PC-3 (cell line): ENCODE results near the gene NLRP13. TPM values are rescaled to one million over a fixed set of nuclear protein-coding genes. Genes with fewer than 3 reads are reported as not detected.

Source experiments
- ATAC-seq: fragments of 200-7000 bp; cut with Tn5 transposase; 2 replicates; pipeline ENCODE4 v1.9.1; 2020; ENCODE audit warnings: mild to moderate bottlenecking, moderate library complexity
- Bru-seq: library from RNA; stranded (reverse); fragments of 400-500 nt; gene quantifications from one replicate; lab custom pipeline; 2021; lab: Mats Ljungman, UMichigan
- BruChase-seq, 2 experiments: library from RNA; stranded (reverse); fragments of 400-500 nt; gene quantifications; one replicate each; lab custom pipeline; 2021; lab: Mats Ljungman, UMichigan
- BruUV-seq: library from RNA; stranded (reverse); fragments of 400-500 nt; replicated peaks from 2 replicates; lab custom pipeline; 2021; lab: Mats Ljungman, UMichigan
- CTCF ChIA-PET: fragments of 300-600 bp; sonication (Branson Sonifier 250); formaldehyde crosslinking; loops from one replicate; lab custom pipeline; 2022; ENCODE audit warnings: antibody characterized with exemption; lab: Charles Lee
- POLR2A ChIA-PET: fragments of 300-600 bp; sonication (Branson Sonifier 250); formaldehyde crosslinking; loops from one replicate; lab custom pipeline; 2022; ENCODE audit warnings: antibody characterized with exemption; ENCODE audit not compliant: unreplicated experiment; lab: Charles Lee
- DNase-seq: peaks from one replicate; pipeline ENCODE4 v3.0.0-alpha.2; 2015
- H2AFZ ChIP-seq: fragments of 300-600 bp; sonication (generic); 2 replicates; pipeline ENCODE4 v1.6.0; 2016; ENCODE audit warnings: antibody characterized with exemption, low read length
- H3F3A ChIP-seq: fragments of 300-600 bp; sonication (generic); one replicate; pipeline ENCODE4 v1.6.0; 2017; ENCODE audit warnings: antibody characterized with exemption, low read length, control low read depth, mild to moderate bottlenecking; ENCODE audit not compliant: unreplicated experiment
- H3K27ac ChIP-seq: fragments of 300-600 bp; sonication (generic); 2 replicates; pipeline ENCODE4 v1.5.1; 2016; ENCODE audit warnings: mild to moderate bottlenecking, low read length
- H3K27me3 ChIP-seq: fragments of 300-600 bp; sonication (generic); 2 replicates; pipeline ENCODE4 v1.6.1; 2016; ENCODE audit warnings: low read length, mixed read lengths
- H3K36me3 ChIP-seq: fragments of 300-600 bp; sonication (generic); 2 replicates; pipeline ENCODE4 v1.6.1; 2016; ENCODE audit warnings: low read depth, mixed run types, low read length, mixed read lengths
- H3K4me1 ChIP-seq: fragments of 300-600 bp; sonication (generic); 2 replicates; pipeline ENCODE4 v1.5.1; 2016; ENCODE audit warnings: low read length; ENCODE audit not compliant: insufficient read depth
- H3K4me2 ChIP-seq: fragments of 300-600 bp; sonication (generic); 2 replicates; pipeline ENCODE4 v1.6.0; 2016; ENCODE audit warnings: low read length
- H3K4me3 ChIP-seq: fragments of 300-600 bp; sonication (generic); 2 replicates; pipeline ENCODE4 v1.5.1; 2016; ENCODE audit warnings: mild to moderate bottlenecking, low read length, mixed read lengths
- H3K79me2 ChIP-seq: fragments of 300-600 bp; sonication (generic); 2 replicates; pipeline ENCODE4 v1.6.1; 2017; ENCODE audit warnings: low read length, mixed read lengths
- H3K9ac ChIP-seq: fragments of 300-600 bp; sonication (generic); 2 replicates; pipeline ENCODE4 v1.6.0; 2016; ENCODE audit warnings: mild to moderate bottlenecking, low read length
- H3K9me2 ChIP-seq: fragments of 300-600 bp; sonication (generic); replicated peaks from 2 replicates; pipeline ENCODE4 v1.6.1; 2016; ENCODE audit warnings: mixed run types, low read length, mixed read lengths
- H3K9me3 ChIP-seq: fragments of 300-600 bp; sonication (generic); 2 replicates; pipeline ENCODE4 v1.6.1; 2016; ENCODE audit warnings: low read length, mixed read lengths
- H4K20me1 ChIP-seq: fragments of 300-600 bp; sonication (generic); 2 replicates; pipeline ENCODE4 v1.6.1; 2016; ENCODE audit warnings: low read length, mixed read lengths
- EZH2 ChIP-seq: fragments of 300-600 bp; sonication (generic); IDR thresholded peaks from one replicate; pipeline ENCODE4 v1.6.1; 2017; ENCODE audit warnings: antibody characterized with exemption, mild to moderate bottlenecking, low read length; ENCODE audit not compliant: unreplicated experiment
- EZH2phosphoT487 ChIP-seq: fragments of 300-600 bp; sonication (generic); IDR thresholded peaks from 2 replicates; pipeline ENCODE4 v1.6.1; 2018; ENCODE audit warnings: mild to moderate bottlenecking, antibody characterized with exemption, low read length, borderline replicate concordance
- intact Hi-C: fragments of 100-400 bp; cut with micrococcal nuclease; formaldehyde crosslinking; loops from 2 replicates; pipeline ENCODE4 v1.9.0; 2023
- long read RNA-seq: library from polyadenylated mRNA; unstranded; transcript quantifications from one replicate; pipeline ENCODE4 v2.0.0, GENCODE V29; 2021; ENCODE audit not compliant: unreplicated experiment
- total RNA-seq: library from RNA; depleted of rRNA; stranded (reverse); fragments of >200 nt; gene quantifications from 2 replicates; pipeline ENCODE4 v1.2.3, GENCODE V29; 2014; rRNA removed
- TF ChIP-seq, protein P1 (sequence below): fragments of 300-600 bp; sonication (generic); conservative IDR thresholded peaks from 2 replicates; pipeline ENCODE4 v1.5.1; 2017; ENCODE audit warnings: antibody characterized with exemption, low read depth, mild to moderate bottlenecking, low read length

Gene NLRP13
- total RNA-seq (not detected in 2 replicates), Bru-seq, nascent RNA (not detected), BruChase-seq, experiment 1, labeled RNA remaining after a 6-hour chase (not detected), BruChase-seq, experiment 2, labeled RNA remaining after a 2-hour chase (not detected)
- long read RNA-seq: 0 reads

DNA sequence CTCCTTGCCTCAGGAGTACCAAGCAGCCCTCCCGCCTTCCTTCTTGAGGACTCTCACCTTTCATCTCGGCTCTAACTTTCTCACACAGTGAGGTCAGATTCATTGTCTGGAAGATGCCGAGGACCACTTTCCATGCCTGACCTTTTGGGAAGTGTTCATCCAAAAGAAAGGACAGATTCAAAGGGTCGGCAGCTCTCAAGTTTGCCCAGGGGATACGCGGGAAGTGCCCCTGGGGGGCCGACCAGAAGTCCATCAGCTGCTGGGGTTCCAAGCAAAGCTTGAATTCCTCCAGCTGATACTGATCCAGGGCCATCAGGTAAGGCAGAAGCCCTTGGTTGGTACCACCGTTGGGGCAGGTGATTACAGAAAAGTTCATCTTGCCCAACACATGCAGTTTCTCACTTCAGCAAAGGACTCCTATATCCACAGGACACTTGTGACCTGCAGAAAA is at the start of gene NLRP13:
NLRP13 (minus strand) TSS at position 401 of the 451 bp plus-strand sequence; CDS start at position 376, 25 bp downstream.
- Histone ChIP-seq H4K20me1 (no peaks in the 10 kb centered on the region), H3K4me2 (no peak within 1 kb of the TSS), H3K4me1 (no peaks in the 10 kb centered on the region), H3K27ac (no peak within 1 kb of the TSS), H3K4me3 (no peak within 1 kb of the TSS), H3K79me2 (no peaks in the 10 kb centered on the region), H3F3A (no peaks in the 10 kb centered on the region), H3K36me3 (no peaks in the 10 kb centered on the region), H2AFZ (no peak within 1 kb of the TSS), H3K9me3 (no peaks in the 10 kb centered on the region), H3K9me2 (no peaks in the 10 kb centered on the region), H3K27me3 (peaks cover 65% of the 10 kb centered on the region), H3K9ac (no peak within 1 kb of the TSS)
- ChIA-PET CTCF (no interaction called here), POLR2A (no interaction called here)
- TF ChIP-seq EZH2: no peak
- TF ChIP-seq, protein P1, sequence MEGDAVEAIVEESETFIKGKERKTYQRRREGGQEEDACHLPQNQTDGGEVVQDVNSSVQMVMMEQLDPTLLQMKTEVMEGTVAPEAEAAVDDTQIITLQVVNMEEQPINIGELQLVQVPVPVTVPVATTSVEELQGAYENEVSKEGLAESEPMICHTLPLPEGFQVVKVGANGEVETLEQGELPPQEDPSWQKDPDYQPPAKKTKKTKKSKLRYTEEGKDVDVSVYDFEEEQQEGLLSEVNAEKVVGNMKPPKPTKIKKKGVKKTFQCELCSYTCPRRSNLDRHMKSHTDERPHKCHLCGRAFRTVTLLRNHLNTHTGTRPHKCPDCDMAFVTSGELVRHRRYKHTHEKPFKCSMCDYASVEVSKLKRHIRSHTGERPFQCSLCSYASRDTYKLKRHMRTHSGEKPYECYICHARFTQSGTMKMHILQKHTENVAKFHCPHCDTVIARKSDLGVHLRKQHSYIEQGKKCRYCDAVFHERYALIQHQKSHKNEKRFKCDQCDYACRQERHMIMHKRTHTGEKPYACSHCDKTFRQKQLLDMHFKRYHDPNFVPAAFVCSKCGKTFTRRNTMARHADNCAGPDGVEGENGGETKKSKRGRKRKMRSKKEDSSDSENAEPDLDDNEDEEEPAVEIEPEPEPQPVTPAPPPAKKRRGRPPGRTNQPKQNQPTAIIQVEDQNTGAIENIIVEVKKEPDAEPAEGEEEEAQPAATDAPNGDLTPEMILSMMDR: no peak
- TF ChIP-seq EZH2phosphoT487: no peak
- no peak for DNase-seq
- no peak for ATAC-seq
- BruUV-seq: no TSS peak
- intact Hi-C loops: no loop called here

- no peak for ATAC-seq
- Histone ChIP-seq H3K9me2 (no peaks in the 10 kb centered on the region), H3K4me2 (no peak overlapping the region), H2AFZ (no peak overlapping the region), H3K27me3 (peaks cover 32% of the 10 kb centered on the region), H3K36me3 (no peaks in the 10 kb centered on the region), H3K27ac (no peak overlapping the region), H3K4me1 (no peaks in the 10 kb centered on the region), H3K4me3 (no peak overlapping the region), H3K79me2 (no peaks in the 10 kb centered on the region), H4K20me1 (no peaks in the 10 kb centered on the region), H3K9me3 (no peaks in the 10 kb centered on the region), H3K9ac (no peak overlapping the region), H3F3A (no peaks in the 10 kb centered on the region)
- ChIA-PET POLR2A (no interaction called here), CTCF (no interaction called here)
- DNase-seq: no peak
- no peak for TF ChIP-seq EZH2
- TF ChIP-seq EZH2phosphoT487: no peak
- TF ChIP-seq, protein P1: no peak
- intact Hi-C loops: no loop called here
- BruUV-seq: no TSS peak
Observed at GRCh38 chr19:55980415-55980814, 48.3 kb upstream of the NLRP13 start.

DNA sequence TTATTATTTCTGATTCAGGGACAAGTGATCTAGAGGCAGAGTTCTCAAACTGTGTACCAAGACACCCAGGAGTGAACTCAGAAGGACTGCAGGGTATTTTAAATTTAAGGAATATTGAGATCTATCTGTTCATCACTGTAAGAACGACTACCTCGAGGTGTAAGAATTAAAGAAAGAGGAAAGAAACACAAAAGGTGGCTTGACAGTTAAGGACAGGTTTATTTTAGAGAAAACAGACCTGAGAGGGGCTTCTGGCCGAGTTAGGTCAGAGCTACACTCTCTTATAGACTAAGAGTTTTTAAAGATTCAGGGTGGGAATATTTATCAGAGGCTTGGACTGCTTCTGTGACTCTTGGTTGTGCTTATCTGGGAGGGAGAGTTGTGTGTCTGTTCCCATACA is 41.8 kb upstream of the NLRP13 start:
- POLR2A ChIA-PET: no interaction called here
- no peak for DNase-seq
- Histone ChIP-seq H3K4me3 (no peak overlapping the region), H3K4me2 (no peak overlapping the region), H3K79me2 (no peaks in the 10 kb centered on the region), H3K9ac (no peak overlapping the region), H3K9me3 (peaks cover 7% of the 10 kb centered on the region; the same call in 1 of the 2 replicates), H2AFZ (no peak overlapping the region), H3K27me3 (peaks cover 56% of the 10 kb centered on the region), H3F3A (no peaks in the 10 kb centered on the region), H3K4me1 (no peaks in the 10 kb centered on the region), H3K36me3 (no peaks in the 10 kb centered on the region), H4K20me1 (no peaks in the 10 kb centered on the region), H3K27ac (no peak overlapping the region), H3K9me2 (no peaks in the 10 kb centered on the region)
- CTCF ChIA-PET: no interaction called here
- no TSS peak for BruUV-seq
- no peak for ATAC-seq
- TF ChIP-seq EZH2: no peak
- no peak for TF ChIP-seq EZH2phosphoT487
- intact Hi-C loops: no loop called here
